ENCODE measurements around the gene PRC1. TPM values are rescaled to one million over a fixed set of nuclear protein-coding genes. Genes with fewer than 3 reads are reported as not detected.

Gene PRC1
- total and polyA plus RNA-seq, 2 of the 13 experiments (the other 11 are each of a cell fraction or from before 2014, with no cell fraction given) = 137 to 162 TPM

DNA sequence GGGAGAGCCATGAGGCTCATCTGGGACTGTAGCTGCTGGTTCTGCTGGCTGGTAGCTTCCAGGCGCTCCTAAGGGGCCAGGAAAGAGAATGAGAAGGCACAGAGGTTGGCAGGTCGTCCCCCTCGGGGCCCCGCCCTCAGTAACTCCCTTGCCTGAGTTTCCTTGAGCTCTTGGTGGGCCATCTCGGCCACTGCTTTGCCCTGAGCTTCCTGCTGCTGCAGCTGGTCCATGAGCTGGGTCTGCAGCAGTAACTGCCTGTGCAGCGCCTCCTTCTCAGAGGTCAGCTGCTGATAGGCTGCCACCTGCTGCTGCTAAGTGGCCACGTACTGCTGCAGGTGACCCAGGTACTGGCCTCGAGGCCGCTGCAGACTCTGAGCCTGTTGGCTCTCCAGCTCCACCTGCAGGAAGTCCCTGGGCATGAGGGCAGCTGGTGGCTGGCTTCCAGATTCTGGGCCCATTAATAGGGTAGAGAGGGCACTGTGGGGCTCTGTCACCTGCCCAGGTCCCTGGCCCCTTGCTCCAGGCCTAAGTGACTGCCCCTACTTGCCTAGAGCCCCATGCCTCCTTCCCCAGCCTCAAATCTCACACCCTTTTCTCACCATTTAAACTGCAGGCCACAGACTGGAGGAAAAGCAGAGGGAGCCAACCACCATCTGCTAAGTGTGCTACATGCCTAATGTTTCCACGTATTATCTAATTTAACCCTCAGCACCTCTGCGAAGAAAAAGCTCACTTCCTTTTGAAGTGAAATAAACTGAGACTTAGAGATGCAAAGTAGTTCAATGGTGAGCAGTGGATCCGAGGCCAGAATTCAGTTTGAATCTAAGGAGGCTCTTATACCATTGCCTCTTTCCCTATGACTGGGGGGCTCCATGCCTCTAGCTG lies 38.8 kb upstream of the PRC1 start (continued):
- peak; percentile 67 for TF ChIP-seq SALL1 (CRISPR knock-in tag; IDR thresholded peaks at IDR 0.05)
- TF ChIP-seq KDM5B (CRISPR knock-in tag; IDR thresholded peaks at IDR 0.05; ENCODE audit: borderline replicate concordance) = peak; percentile 86
- no peak for TF ChIP-seq PHB2 (IDR thresholded peaks at IDR 0.05; ENCODE audit: partially characterized antibody)
- 0 out of 2 replicates have a peak, but pooled peaks have one; percentile 46 for TF ChIP-seq ZMYM3 (CRISPR knock-in tag; IDR thresholded peaks at IDR 0.05)
- no peak for TF ChIP-seq TCF12 (IDR thresholded peaks at IDR 0.05)
- TF ChIP-seq TCF12 (CRISPR knock-in tag; IDR thresholded peaks at IDR 0.05) = no peak
- TF ChIP-seq ZNF253 (CRISPR knock-in tag; IDR thresholded peaks at IDR 0.05; ENCODE audit: borderline replicate concordance) = no peak
- TF ChIP-seq ZNF691 (CRISPR knock-in tag; IDR thresholded peaks at IDR 0.05; ENCODE audit: borderline replicate concordance, low read depth) = peak; percentile 76; the same call in 1 of the 2 replicates
- TF ChIP-seq ZNF629 (CRISPR knock-in tag; conservative IDR thresholded peaks at IDR 0.05) = no peak; the same call in 1 of the 2 replicates
- TF ChIP-seq, protein P1, sequence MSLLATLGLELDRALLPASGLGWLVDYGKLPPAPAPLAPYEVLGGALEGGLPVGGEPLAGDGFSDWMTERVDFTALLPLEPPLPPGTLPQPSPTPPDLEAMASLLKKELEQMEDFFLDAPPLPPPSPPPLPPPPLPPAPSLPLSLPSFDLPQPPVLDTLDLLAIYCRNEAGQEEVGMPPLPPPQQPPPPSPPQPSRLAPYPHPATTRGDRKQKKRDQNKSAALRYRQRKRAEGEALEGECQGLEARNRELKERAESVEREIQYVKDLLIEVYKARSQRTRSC (CRISPR knock-in tag; IDR thresholded peaks at IDR 0.05; ENCODE audit: low read depth) = no peak
- no peak for TF ChIP-seq ZNF382 (CRISPR knock-in tag; IDR thresholded peaks at IDR 0.05; ENCODE audit: borderline replicate concordance)
- no peak for TF ChIP-seq KDM1A (CRISPR knock-in tag; IDR thresholded peaks at IDR 0.05)
- TF ChIP-seq GABPB1 (CRISPR knock-in tag; IDR thresholded peaks at IDR 0.05) = peak; percentile 54
- TF ChIP-seq ZNF329 (CRISPR knock-in tag; IDR thresholded peaks at IDR 0.05; ENCODE audit: low read depth) = no peak
- no peak for TF ChIP-seq U2AF2 (IDR thresholded peaks at IDR 0.05; ENCODE audit: low read depth, low read length)
- peak; percentile 72; the same call in 1 of the 2 replicates for TF ChIP-seq ZBTB43 (CRISPR knock-in tag; conservative IDR thresholded peaks at IDR 0.05)
- TF ChIP-seq NFKB2 (CRISPR knock-in tag; IDR thresholded peaks at IDR 0.05; ENCODE audit: borderline replicate concordance) = 0 out of 2 replicates have a peak, but pooled peaks have one; percentile 19
- no peak for TF ChIP-seq ZNF564 (CRISPR knock-in tag; IDR thresholded peaks at IDR 0.05)
- no peak for TF ChIP-seq ZC3H4 (CRISPR knock-in tag; IDR thresholded peaks at IDR 0.05; ENCODE audit: borderline replicate concordance)
- TF ChIP-seq FOSL2 (CRISPR knock-in tag; IDR thresholded peaks at IDR 0.05) = 0 out of 2 replicates have a peak, but pooled peaks have one; percentile 33
- TF ChIP-seq ZNF883 (CRISPR knock-in tag; IDR thresholded peaks at IDR 0.05; ENCODE audit: not compliant biosample characterization) = no peak
- TF ChIP-seq, protein P2, sequence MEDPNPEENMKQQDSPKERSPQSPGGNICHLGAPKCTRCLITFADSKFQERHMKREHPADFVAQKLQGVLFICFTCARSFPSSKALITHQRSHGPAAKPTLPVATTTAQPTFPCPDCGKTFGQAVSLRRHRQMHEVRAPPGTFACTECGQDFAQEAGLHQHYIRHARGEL (CRISPR knock-in tag; IDR thresholded peaks at IDR 0.05) = no peak
- peak; percentile 82 for TF ChIP-seq ARNTL (CRISPR knock-in tag; IDR thresholded peaks at IDR 0.05)
- no peak for TF ChIP-seq KLF9 (CRISPR knock-in tag; IDR thresholded peaks at IDR 0.05; ENCODE audit: low read depth)
- TF ChIP-seq RBAK (CRISPR knock-in tag; IDR thresholded peaks at IDR 0.05) = no peak
- peak; percentile 67; the same call in 1 of the 2 replicates for TF ChIP-seq MYC (CRISPR knock-in tag; IDR thresholded peaks at IDR 0.05; ENCODE audit: borderline replicate concordance)
- 0 out of 2 replicates have a peak, but pooled peaks have one; percentile 45 for TF ChIP-seq ELF3 (CRISPR knock-in tag; IDR thresholded peaks at IDR 0.05)

All from HepG2 (cell line).